ENCODE results near the gene ADARB1. TPM values are rescaled to one million over a fixed set of nuclear protein-coding genes. Genes with fewer than 3 reads are reported as not detected.

ADARB1 gene
- total RNA-seq, 1 donor from 2014 or later, result 41.4 TPM

- intact Hi-C loops (cut with micrococcal nuclease), result no loop called here
Measured at GRCh38 chr21:45054227-45054926, 20.0 kb upstream of the ADARB1 start.

- intact Hi-C loops (cut with micrococcal nuclease), result no loop called here
Measured at GRCh38 chr21:45054927-45055612, 19.3 kb upstream of the ADARB1 start.

GRCh38 chr21:45055861-45056260 is 18.5 kb upstream of the ADARB1 start:
- intact Hi-C loops (cut with micrococcal nuclease), result no loop called here

GRCh38 chr21:45056296-45056904 is 18.0 kb upstream of the ADARB1 start:
- intact Hi-C loops (cut with micrococcal nuclease), result no loop called here

GRCh38 chr21:45056917-45057560 is 17.3 kb upstream of the ADARB1 start:
- intact Hi-C loops (cut with micrococcal nuclease), result no loop called here

- intact Hi-C loops (cut with micrococcal nuclease), result no loop called here
Measured at GRCh38 chr21:45057886-45058285, 16.5 kb upstream of the ADARB1 start.

GRCh38 chr21:45059121-45059520 is 15.3 kb upstream of the ADARB1 start:
- intact Hi-C loops (cut with micrococcal nuclease), result no loop called here

- intact Hi-C loops (cut with micrococcal nuclease), result no loop called here
Measured at GRCh38 chr21:45060089-45060488, 14.3 kb upstream of the ADARB1 start.

GRCh38 chr21:45060675-45061311 is 13.6 kb upstream of the ADARB1 start:
- intact Hi-C loops (cut with micrococcal nuclease), result no loop called here

- intact Hi-C loops (cut with micrococcal nuclease), result no loop called here
Measured at GRCh38 chr21:45064091-45064490, 10.3 kb upstream of the ADARB1 start.

GRCh38 chr21:45064618-45065399 is 9.6 kb upstream of the ADARB1 start:
- intact Hi-C loops (cut with micrococcal nuclease), result no loop called here

- intact Hi-C loops (cut with micrococcal nuclease), result no loop called here
Measured at GRCh38 chr21:45067462-45068285, 6.7 kb upstream of the ADARB1 start.

- intact Hi-C loops (cut with micrococcal nuclease), result no loop called here
Measured at GRCh38 chr21:45069085-45069484, 5.3 kb upstream of the ADARB1 start.

GRCh38 chr21:45069711-45070110 is 4.7 kb upstream of the ADARB1 start:
- intact Hi-C loops (cut with micrococcal nuclease), result loop anchor here (5.0 kb wide), 1 partner anchor 252 kb away; the partner anchor contains the start of gene SUMO3

GRCh38 chr21:45071078-45071873 is 3.1 kb upstream of the ADARB1 start:
- intact Hi-C loops (cut with micrococcal nuclease), result loop anchor here (5.0 kb wide), 1 partner anchor 254 kb away; the partner anchor contains the start of gene SUMO3

- intact Hi-C loops (cut with micrococcal nuclease), result loop anchor here (5.0 kb wide), 1 partner anchor 255 kb away; the partner anchor contains the start of gene SUMO3
Measured at GRCh38 chr21:45071874-45072737, 2.3 kb upstream of the ADARB1 start.

GRCh38 chr21:45072738-45073300 is 1.6 kb upstream of the ADARB1 start:
- intact Hi-C loops (cut with micrococcal nuclease), result loop anchor here (5.0 kb wide), 1 partner anchor 256 kb away; the partner anchor contains the start of gene SUMO3
